Neuronal stem cell (in vitro differentiated cells): ENCODE measurements around the gene DTYMK.
A peak's percentile ranks its signal among the peaks of the same experiment; 100 is the strongest.

Source experiments
- DNase-seq: peaks from one replicate; pipeline ENCODE4 v3.0.0-alpha.2; 2013; ENCODE audit warnings: low spot score
- H2AFZ ChIP-seq: one replicate; pipeline ENCODE4 v1.6.1; 2013; ENCODE audit warnings: mild to moderate bottlenecking, low read length, inconsistent platforms
- H2AK5ac ChIP-seq: 2 replicates; pipeline ENCODE4 v1.6.1; 2013; ENCODE audit warnings: low read depth, mild to moderate bottlenecking, inconsistent platforms, low read length, moderate library complexity, mixed read lengths
- H2BK120ac ChIP-seq: 2 replicates; pipeline ENCODE4 v1.6.1; 2013; ENCODE audit warnings: low read depth, mild to moderate bottlenecking, inconsistent platforms, low read length, moderate library complexity, mixed read lengths
- H2BK12ac ChIP-seq: one replicate; pipeline ENCODE4 v1.6.1; 2013; ENCODE audit warnings: low read length, inconsistent platforms
- H2BK15ac ChIP-seq: 2 replicates; pipeline ENCODE4 v1.6.1; 2013; ENCODE audit warnings: mild to moderate bottlenecking, low read length, inconsistent platforms, mixed read lengths
- H2BK5ac ChIP-seq: one replicate; pipeline ENCODE4 v1.6.1; 2013; ENCODE audit warnings: inconsistent platforms, mild to moderate bottlenecking, low read length, moderate library complexity
- H3K14ac ChIP-seq: one replicate; pipeline ENCODE4 v1.6.1; 2013; ENCODE audit warnings: low read length, inconsistent platforms
- H3K18ac ChIP-seq: 2 replicates; pipeline ENCODE4 v1.6.1; 2013; ENCODE audit warnings: low read length, inconsistent platforms
- H3K23ac ChIP-seq: 2 replicates; pipeline ENCODE4 v1.6.1; 2013; ENCODE audit warnings: low read depth, mild to moderate bottlenecking, mixed read lengths, low read length, inconsistent platforms; ENCODE audit not compliant: poor library complexity
- H3K27ac ChIP-seq: replicated peaks from 3 replicates; pipeline ENCODE4 v1.5.1; 2013; ENCODE audit warnings: low read length, inconsistent platforms
- H3K27me3 ChIP-seq, 3 experiments: 2 replicates each; pipeline ENCODE4 v1.6.1; 2013; ENCODE audit warnings: low read length in 3 of 3, mild to moderate bottlenecking in 2 of 3, inconsistent platforms in 1 of 3, low read depth in 1 of 3, mixed read lengths in 1 of 3, moderate library complexity in 1 of 3; ENCODE audit not compliant: control insufficient read depth in 3 of 3, insufficient read depth in 3 of 3
- H3K36me3 ChIP-seq, 2 donors: replicated peaks in 1 of 2; 2 replicates each; pipeline ENCODE4 v1.6.1; 2013; ENCODE audit warnings: low read length in 2 of 2; ENCODE audit not compliant: control insufficient read depth in 2 of 2, insufficient read depth in 2 of 2
- H3K4ac ChIP-seq: 2 replicates; pipeline ENCODE4 v1.6.1; 2013; ENCODE audit warnings: inconsistent platforms, mild to moderate bottlenecking, low read length, moderate library complexity
- H3K4me1 ChIP-seq, 2 donors: 1 replicate in 1 of 2; 2 replicates in 1 of 2; pipeline ENCODE4 v1.6.1; 2013; ENCODE audit warnings: low read length in 2 of 2, low read depth in 1 of 2; ENCODE audit not compliant: control insufficient read depth in 2 of 2, insufficient read depth in 1 of 2
- H3K4me2 ChIP-seq: one replicate; pipeline ENCODE4 v1.6.1; 2013; ENCODE audit warnings: mild to moderate bottlenecking, low read length, inconsistent platforms; ENCODE audit not compliant: insufficient read depth, poor library complexity, severe bottlenecking
- H3K4me3 ChIP-seq, 2 donors: 2 replicates each; pipeline ENCODE4 v1.5.1; 2013; ENCODE audit warnings: low read length in 2 of 2, mild to moderate bottlenecking in 2 of 2, inconsistent platforms in 1 of 2, moderate library complexity in 1 of 2
- H3K79me1 ChIP-seq: one replicate; pipeline ENCODE4 v1.6.1; 2013; ENCODE audit warnings: low read depth, mild to moderate bottlenecking, inconsistent platforms, low read length, moderate library complexity
- H3K9ac ChIP-seq: one replicate; pipeline ENCODE4 v1.6.1; 2013; ENCODE audit warnings: mild to moderate bottlenecking, low read depth, low read length, inconsistent platforms; ENCODE audit not compliant: poor library complexity
- H3K9me3 ChIP-seq, 2 donors: replicated peaks in 1 of 2; 2 replicates each; pipeline versions ENCODE3 to v1.6.1; 2013; ENCODE audit warnings: low read length in 2 of 2, mild to moderate bottlenecking in 2 of 2, inconsistent platforms in 1 of 2, low read depth in 1 of 2, mixed read lengths in 1 of 2, moderate library complexity in 1 of 2; ENCODE audit not compliant: control insufficient read depth in 2 of 2, insufficient read depth in 1 of 2
- H4K8ac ChIP-seq: one replicate; pipeline ENCODE4 v1.6.1; 2013; ENCODE audit warnings: low read depth, mild to moderate bottlenecking, inconsistent platforms, low read length, moderate library complexity
- H4K91ac ChIP-seq: one replicate; pipeline ENCODE4 v1.6.1; 2013; ENCODE audit warnings: low read length, low read depth, mild to moderate bottlenecking, inconsistent platforms; ENCODE audit not compliant: poor library complexity
- WGBS, 2 donors: extraction: QIAGEN DNeasy Blood & Tissue Kit; methylation state at CpG; one replicate each; pipeline ENCODE4 v1.1.7; 2013; ENCODE audit warnings: missing lambda C conversion rate in 2 of 2, mixed read lengths in 1 of 2; ENCODE audit not compliant: insufficient read length in 2 of 2, insufficient replicate concordance in 1 of 2; ENCODE audit errors: extremely low coverage in 2 of 2; 5-methylcytosine and 5-hydroxymethylcytosine counted together

Gene DTYMK

DNA sequence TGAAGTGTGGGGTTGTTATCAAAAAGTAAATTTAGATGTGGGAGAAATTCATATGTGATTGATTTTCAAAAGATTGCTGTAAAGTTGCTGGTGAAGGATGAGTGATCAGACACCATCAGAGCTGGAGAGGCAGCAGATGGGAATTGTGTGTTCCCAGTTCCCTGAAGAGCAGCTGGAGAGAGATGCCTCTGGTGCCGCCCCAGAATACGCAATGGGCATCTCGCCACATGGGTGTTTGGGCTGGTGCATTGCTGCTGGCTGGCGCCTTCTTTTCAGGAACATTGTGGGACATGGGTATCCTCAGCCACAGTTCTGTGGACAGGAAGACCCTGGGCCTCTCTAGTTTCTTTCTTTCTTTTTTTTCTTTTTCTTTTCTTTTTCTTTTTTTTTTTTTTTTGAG, 37.2 kb downstream of the DTYMK start:
- no peaks in the 10 kb centered on the region for H3K27me3 ChIP-seq
- H2BK120ac ChIP-seq: no peak overlapping the region
- H3K23ac ChIP-seq: no peak overlapping the region
- no peaks in the 10 kb centered on the region for H3K4me1 ChIP-seq
- no peak overlapping the region for H3K4me3 ChIP-seq
- no peak overlapping the region for H3K18ac ChIP-seq
- peaks cover 20 to 58% of the 10 kb centered on the region in 2 donors for H3K36me3 ChIP-seq
- H2BK15ac ChIP-seq: no peak overlapping the region
- H2BK5ac ChIP-seq: no peak overlapping the region
- no peak for DNase-seq
- no peak overlapping the region for H2AK5ac ChIP-seq
- no peak overlapping the region for H2BK12ac ChIP-seq
- no peak overlapping the region for H3K14ac ChIP-seq
- H3K4ac ChIP-seq: no peak overlapping the region
- no peak overlapping the region for H3K27ac ChIP-seq
- H4K91ac ChIP-seq: no peak overlapping the region
- no peak overlapping the region for H4K8ac ChIP-seq
- H3K79me1 ChIP-seq: peaks cover 19% of the 10 kb centered on the region
- WGBS, 2 donors: no CpG with 5 or more reads among the region's 4 CpGs
- H3K9ac ChIP-seq: peak overlapping the region; percentile 39
- H3K4me2 ChIP-seq: no peak overlapping the region
- no peaks in the 10 kb centered on the region for H3K9me3 ChIP-seq
- no peak overlapping the region for H2AFZ ChIP-seq

GRCh38 chr2:241648453-241648852, 38.2 kb downstream of the DTYMK start:
- Histone ChIP-seq H3K4me1 (no peaks in the 10 kb centered on the region), H3K4me2 (no peak overlapping the region), H3K23ac (no peak overlapping the region), H2BK120ac (no peak overlapping the region), H3K18ac (no peak overlapping the region), H4K91ac (no peak overlapping the region), H2BK5ac (no peak overlapping the region), H2AFZ (peak overlapping the region; percentile 35), H3K27me3 (no peaks in the 10 kb centered on the region), H3K36me3 (peaks cover 19 to 55% of the 10 kb centered on the region in 2 donors), H2AK5ac (no peak overlapping the region), H4K8ac (no peak overlapping the region), H3K14ac (no peak overlapping the region), H3K4ac (no peak overlapping the region), H2BK15ac (no peak overlapping the region), H3K27ac (no peak overlapping the region), H2BK12ac (no peak overlapping the region), H3K9ac (no peak overlapping the region), H3K4me3 (no peak overlapping the region), H3K79me1 (peaks cover 21% of the 10 kb centered on the region), H3K9me3 (no peaks in the 10 kb centered on the region)
- DNase-seq: no peak
- WGBS, 2 donors: no CpG with 5 or more reads among the region's 6 CpGs

DNA sequence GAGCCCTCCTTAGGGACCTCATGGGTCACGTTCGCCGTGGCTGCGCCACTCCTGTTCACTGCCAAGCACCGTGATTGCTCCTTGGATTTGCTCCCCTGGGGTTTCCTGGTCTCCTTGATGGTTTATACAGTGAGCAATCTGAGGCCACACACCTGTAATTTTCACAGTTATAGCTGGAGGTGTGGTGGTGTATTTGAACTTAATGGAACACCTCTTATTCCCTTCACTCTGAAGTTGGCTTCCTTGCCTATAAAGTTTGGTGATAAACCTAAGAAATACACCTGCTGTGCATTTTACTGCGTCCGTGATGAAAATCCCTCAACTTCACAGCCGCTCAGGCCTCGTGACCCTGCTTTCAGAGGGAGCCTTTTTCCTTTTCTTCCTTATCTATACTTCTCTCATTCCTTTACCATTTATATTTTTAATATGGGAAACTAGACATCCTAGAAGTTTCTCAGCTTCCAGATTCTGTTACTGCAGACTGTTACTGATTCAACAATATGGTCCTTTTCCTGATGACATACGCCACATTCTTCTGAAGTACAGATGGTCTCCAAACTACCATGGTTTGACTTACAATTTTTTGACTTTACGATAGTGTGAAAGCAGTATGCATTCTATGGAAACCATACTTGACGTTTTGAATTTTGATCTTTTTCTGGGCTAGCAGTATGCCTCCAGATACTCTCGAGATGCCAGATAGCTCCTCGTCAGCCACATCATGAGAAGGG, 40.5 kb downstream of the DTYMK start:
- H3K14ac ChIP-seq: no peak overlapping the region
- no peak overlapping the region for H2BK15ac ChIP-seq
- no peaks in the 10 kb centered on the region for H3K9me3 ChIP-seq

GRCh38 chr2:241645056-241645914, 41.3 kb downstream of the DTYMK start:
- H3K9ac ChIP-seq: no peak overlapping the region
- no peak overlapping the region for H3K4ac ChIP-seq
- no peak overlapping the region for H3K4me2 ChIP-seq
- no peak overlapping the region for H3K18ac ChIP-seq
- no peak for DNase-seq
- H2BK5ac ChIP-seq: no peak overlapping the region
- no peaks in the 10 kb centered on the region for H3K4me1 ChIP-seq
- no peak overlapping the region for H2AK5ac ChIP-seq
- H3K14ac ChIP-seq: no peak overlapping the region
- H3K27me3 ChIP-seq: no peaks in the 10 kb centered on the region
- no peak overlapping the region for H3K27ac ChIP-seq
- H3K9me3 ChIP-seq: no peaks in the 10 kb centered on the region
- H4K91ac ChIP-seq: no peak overlapping the region
- no peak overlapping the region for H2BK12ac ChIP-seq
- H3K79me1 ChIP-seq: peaks cover 14% of the 10 kb centered on the region
- no peak overlapping the region for H2AFZ ChIP-seq
- H3K23ac ChIP-seq: peak overlapping the region; percentile 47
- H3K4me3 ChIP-seq: no peak overlapping the region
- H3K36me3 ChIP-seq: peaks cover under 1 to 39% of the 10 kb centered on the region in 2 donors
- no peak overlapping the region for H2BK15ac ChIP-seq
- no peak overlapping the region for H4K8ac ChIP-seq
- no peak overlapping the region for H2BK120ac ChIP-seq
- WGBS, 2 donors: no CpG with 5 or more reads among the region's 26 CpGs

More for the DNA sequence above, 40.5 kb downstream of the DTYMK start:
- WGBS, 2 donors: no CpG with 5 or more reads among the region's 14 CpGs
- Histone ChIP-seq H3K36me3 (peaks cover 2 to 39% of the 10 kb centered on the region in 2 donors), H2BK12ac (no peak overlapping the region), H2BK120ac (no peak overlapping the region), H3K27ac (no peak overlapping the region), H4K8ac (no peak overlapping the region), H2BK5ac (no peak overlapping the region), H3K79me1 (peaks cover 16% of the 10 kb centered on the region), H3K9ac (no peak overlapping the region), H3K23ac (peak overlapping the region; percentile 47), H3K4me3 (no peak overlapping the region), H2AK5ac (no peak overlapping the region), H3K4ac (no peak overlapping the region), H4K91ac (no peak overlapping the region), H3K4me1 (no peaks in the 10 kb centered on the region), H3K4me2 (no peak overlapping the region), H2AFZ (no peak overlapping the region), H3K27me3 (no peaks in the 10 kb centered on the region), H3K18ac (no peak overlapping the region)
- no peak for DNase-seq
